Mesendoderm (in vitro differentiated cells): ENCODE data around the gene MACROH2A1.
"Not testable (repeated sequence)": the region's sequence is repeated elsewhere in the genome, so short reads cannot be mapped to it uniquely, and the experiment has no call there.

ENCODE experiments used
- DNase-seq: peaks from one replicate; pipeline ENCODE4 v3.0.0; 2013
- H2AK5ac ChIP-seq: 2 replicates; pipeline ENCODE4 v1.6.1; 2013; ENCODE audit warnings: low read length, inconsistent platforms
- H2BK120ac ChIP-seq: 2 replicates; pipeline ENCODE4 v1.6.1; 2013; ENCODE audit warnings: low read depth, mild to moderate bottlenecking, low read length, moderate library complexity, mixed read lengths
- H2BK15ac ChIP-seq: replicated peaks from 2 replicates; pipeline ENCODE4 v1.6.1; 2013; ENCODE audit warnings: low read depth, mild to moderate bottlenecking, moderate library complexity
- H2BK5ac ChIP-seq: 2 replicates; pipeline ENCODE4 v1.6.1; 2013; ENCODE audit warnings: low read length, inconsistent platforms
- H3K18ac ChIP-seq: 2 replicates; pipeline ENCODE4 v1.6.1; 2013; ENCODE audit warnings: mild to moderate bottlenecking, low read length, mixed read lengths
- H3K23ac ChIP-seq: one replicate; pipeline ENCODE4 v1.6.1; 2013; ENCODE audit warnings: low read length
- H3K27ac ChIP-seq: 2 replicates; pipeline ENCODE4 v1.5.1; 2013; ENCODE audit warnings: low read depth, mild to moderate bottlenecking, inconsistent platforms, low read length, moderate library complexity
- H3K27me3 ChIP-seq: 2 replicates; pipeline ENCODE4 v1.6.1; 2013; ENCODE audit warnings: low read length, control low read depth, mild to moderate bottlenecking, inconsistent platforms; ENCODE audit not compliant: insufficient read depth, poor library complexity
- H3K36me3 ChIP-seq: 2 replicates; pipeline ENCODE4 v1.6.1; 2013; ENCODE audit warnings: low read length, inconsistent platforms; ENCODE audit not compliant: control insufficient read depth, insufficient read depth
- H3K4ac ChIP-seq: one replicate; pipeline ENCODE4 v1.6.1; 2013; ENCODE audit warnings: low read depth, mild to moderate bottlenecking, low read length, moderate library complexity
- H3K4me1 ChIP-seq: 2 replicates; pipeline ENCODE4 v1.6.1; 2013; ENCODE audit warnings: low read depth, low read length, inconsistent platforms; ENCODE audit not compliant: control insufficient read depth
- H3K4me2 ChIP-seq: 2 replicates; pipeline ENCODE4 v1.6.1; 2013; ENCODE audit warnings: low read length
- H3K4me3 ChIP-seq: 2 replicates; pipeline ENCODE4 v1.5.1; 2013; ENCODE audit warnings: mild to moderate bottlenecking, low read length
- H3K56ac ChIP-seq: one replicate; pipeline ENCODE4 v1.6.1; 2013; ENCODE audit warnings: low read length
- H3K79me1 ChIP-seq: 2 replicates; pipeline ENCODE4 v1.6.1; 2013; ENCODE audit warnings: low read length, inconsistent platforms
- H3K79me2 ChIP-seq: 2 replicates; pipeline ENCODE4 v1.6.1; 2013; ENCODE audit warnings: mild to moderate bottlenecking, low read length; ENCODE audit not compliant: control insufficient read depth, insufficient read depth
- H3K9ac ChIP-seq: 2 replicates; pipeline ENCODE4 v1.6.1; 2013; ENCODE audit warnings: low read length, inconsistent platforms
- H4K5ac ChIP-seq: one replicate; pipeline ENCODE4 v1.6.1; 2013; ENCODE audit warnings: low read length
- H4K8ac ChIP-seq: one replicate; pipeline ENCODE4 v1.6.1; 2013; ENCODE audit warnings: low read depth, mild to moderate bottlenecking, control low read depth, low read length, moderate library complexity
- WGBS: extraction: QIAGEN DNeasy Blood & Tissue Kit; methylation state at CpG from one replicate; pipeline ENCODE4 v1.1.7; 2013; ENCODE audit warnings: low lambda C conversion rate, missing lambda C conversion rate; ENCODE audit not compliant: insufficient coverage; ENCODE audit errors: extremely low coverage; 5-methylcytosine and 5-hydroxymethylcytosine counted together

The MACROH2A1 gene

GRCh38 chr5:135369952-135370351 lies 29.1 kb downstream of the MACROH2A1 start:
- H2AK5ac ChIP-seq, result no peak overlapping the region
- H3K56ac ChIP-seq, result no peak overlapping the region
- no peak overlapping the region for H3K4me2 ChIP-seq
- H3K4me1 ChIP-seq, result no peaks in the 10 kb centered on the region
- no CpG with 5 or more reads among the region's 6 CpGs for WGBS
- H4K8ac ChIP-seq, result no peak overlapping the region
- no peak overlapping the region for H3K23ac ChIP-seq
- H3K27ac ChIP-seq, result no peak overlapping the region
- peaks cover 17% of the 10 kb centered on the region for H3K79me1 ChIP-seq
- H3K9ac ChIP-seq, result no peak overlapping the region
- DNase-seq, result no peak
- no peak overlapping the region for H3K4me3 ChIP-seq
- no peak overlapping the region for H2BK5ac ChIP-seq
- no peak overlapping the region for H4K5ac ChIP-seq
- no peaks in the 10 kb centered on the region for H3K79me2 ChIP-seq
- no peaks in the 10 kb centered on the region for H3K27me3 ChIP-seq
- no peak overlapping the region for H2BK15ac ChIP-seq
- H3K4ac ChIP-seq, result no peak overlapping the region
- H2BK120ac ChIP-seq, result no peak overlapping the region
- peaks cover 3% of the 10 kb centered on the region for H3K36me3 ChIP-seq
- no peak overlapping the region for H3K18ac ChIP-seq

DNA sequence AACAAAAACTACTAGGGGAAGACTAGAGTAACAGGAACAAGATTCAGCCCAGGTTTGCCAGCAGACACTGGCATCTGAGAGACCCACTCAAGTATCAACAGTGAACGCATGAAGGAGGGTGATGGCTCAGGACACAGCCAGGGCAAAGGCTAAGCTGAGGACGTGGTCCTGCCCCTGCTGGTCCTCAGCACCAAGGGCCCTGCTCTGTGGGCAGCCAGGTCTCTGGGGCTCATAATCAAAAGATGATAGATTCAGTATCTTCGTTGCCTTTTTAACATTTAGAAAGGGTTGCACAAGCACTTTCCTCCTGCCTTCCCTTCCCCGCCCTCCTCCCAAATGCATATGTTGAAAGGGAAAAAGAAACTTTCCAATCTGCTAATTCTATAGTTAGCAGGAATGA lies 31.5 kb downstream of the MACROH2A1 start:
- no CpG with 5 or more reads among the region's 4 CpGs for WGBS
- Histone ChIP-seq H2BK15ac (no peak overlapping the region), H3K56ac (no peak overlapping the region), H2BK5ac (no peak overlapping the region), H3K79me1 (peaks cover 5% of the 10 kb centered on the region), H4K5ac (no peak overlapping the region), H3K4ac (no peak overlapping the region), H3K79me2 (no peaks in the 10 kb centered on the region), H3K36me3 (peaks cover 3% of the 10 kb centered on the region), H2AK5ac (no peak overlapping the region), H3K4me1 (no peaks in the 10 kb centered on the region), H2BK120ac (no peak overlapping the region), H3K27me3 (no peaks in the 10 kb centered on the region), H3K27ac (no peak overlapping the region), H3K4me3 (no peak overlapping the region), H3K23ac (no peak overlapping the region), H3K18ac (no peak overlapping the region), H3K9ac (no peak overlapping the region), H3K4me2 (no peak overlapping the region), H4K8ac (no peak overlapping the region)
- no peak for DNase-seq

- H3K4me2 ChIP-seq, result no peak overlapping the region
- peaks cover 3% of the 10 kb centered on the region for H3K36me3 ChIP-seq
- H3K79me1 ChIP-seq, result peaks cover under 1% of the 10 kb centered on the region
- no peak overlapping the region for H3K18ac ChIP-seq
- H4K8ac ChIP-seq, result no peak overlapping the region
- no CpG with 5 or more reads among the region's 2 CpGs for WGBS
- no peaks in the 10 kb centered on the region for H3K4me1 ChIP-seq
- DNase-seq, result no peak
- H3K56ac ChIP-seq, result no peak overlapping the region
- no peaks in the 10 kb centered on the region for H3K27me3 ChIP-seq
- H2AK5ac ChIP-seq, result no peak overlapping the region
- no peak overlapping the region for H2BK15ac ChIP-seq
- H3K23ac ChIP-seq, result no peak overlapping the region
- H3K4me3 ChIP-seq, result no peak overlapping the region
- no peaks in the 10 kb centered on the region for H3K79me2 ChIP-seq
- H2BK120ac ChIP-seq, result no peak overlapping the region
- H3K27ac ChIP-seq, result no peak overlapping the region
- no peak overlapping the region for H3K4ac ChIP-seq
- no peak overlapping the region for H3K9ac ChIP-seq
- H4K5ac ChIP-seq, result no peak overlapping the region
- no peak overlapping the region for H2BK5ac ChIP-seq
Measured at GRCh38 chr5:135367076-135367475, 32.0 kb downstream of the MACROH2A1 start.

GRCh38 chr5:135365281-135365680 lies 33.8 kb downstream of the MACROH2A1 start:
- peaks cover 4% of the 10 kb centered on the region for H3K36me3 ChIP-seq
- no peak overlapping the region for H3K9ac ChIP-seq
- no peak overlapping the region for H3K23ac ChIP-seq
- no CpG with 5 or more reads among the region's 2 CpGs for WGBS
- no peak overlapping the region for H3K56ac ChIP-seq
- H3K4ac ChIP-seq, result no peak overlapping the region
- no peak overlapping the region for H2BK120ac ChIP-seq
- no peak overlapping the region for H2BK5ac ChIP-seq
- no peaks in the 10 kb centered on the region for H3K27me3 ChIP-seq
- no peak overlapping the region for H2AK5ac ChIP-seq
- no peak overlapping the region for H3K18ac ChIP-seq
- no peak overlapping the region for H3K4me3 ChIP-seq
- no peaks in the 10 kb centered on the region for H3K79me2 ChIP-seq
- H3K4me1 ChIP-seq, result no peaks in the 10 kb centered on the region
- H3K4me2 ChIP-seq, result no peak overlapping the region
- DNase-seq, result no peak
- H2BK15ac ChIP-seq, result no peak overlapping the region
- no peak overlapping the region for H4K5ac ChIP-seq
- H4K8ac ChIP-seq, result no peak overlapping the region
- no peaks in the 10 kb centered on the region for H3K79me1 ChIP-seq
- H3K27ac ChIP-seq, result no peak overlapping the region

GRCh38 chr5:135364421-135365262 lies 34.4 kb downstream of the MACROH2A1 start:
- Histone ChIP-seq H3K23ac (no peak overlapping the region), H3K4ac (no peak overlapping the region)
- no CpG with 5 or more reads among the region's 5 CpGs for WGBS

DNA sequence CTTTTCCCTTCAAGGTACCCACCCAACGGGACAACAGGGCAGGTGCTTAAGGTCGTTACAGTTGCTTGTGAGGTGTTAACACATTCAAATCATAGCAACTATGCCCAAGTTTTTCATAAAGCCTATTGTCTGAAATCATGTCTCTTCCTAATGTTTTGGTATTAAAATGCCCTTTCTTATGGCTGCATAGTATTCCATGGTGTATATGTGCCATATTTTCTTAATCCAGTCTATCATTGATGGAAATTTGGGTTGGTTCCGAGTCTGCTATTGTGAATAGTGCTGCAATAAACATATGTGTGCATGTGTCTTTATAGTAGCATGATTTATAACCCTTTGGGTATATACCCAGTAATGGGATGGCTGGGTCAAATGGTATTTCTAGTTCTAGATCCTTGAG lies 35.7 kb downstream of the MACROH2A1 start:
- not testable (repeated sequence) for H3K79me2 ChIP-seq, H2BK15ac ChIP-seq, H3K27me3 ChIP-seq, DNase-seq, H3K27ac ChIP-seq, H3K4me3 ChIP-seq, H3K18ac ChIP-seq, H2BK5ac ChIP-seq, H3K56ac ChIP-seq, H4K5ac ChIP-seq, H3K4me1 ChIP-seq, H3K79me1 ChIP-seq, H2AK5ac ChIP-seq, H2BK120ac ChIP-seq, H3K23ac ChIP-seq, H3K36me3 ChIP-seq, H3K4me2 ChIP-seq, H3K4ac ChIP-seq, H3K9ac ChIP-seq, H4K8ac ChIP-seq
- WGBS, result no CpG with 5 or more reads among the region's 3 CpGs

More at GRCh38 chr5:135364421-135365262, 34.4 kb downstream of the MACROH2A1 start:
- Histone ChIP-seq H4K5ac (no peak overlapping the region), H3K18ac (no peak overlapping the region), H4K8ac (no peak overlapping the region), H2BK5ac (no peak overlapping the region), H3K79me1 (no peaks in the 10 kb centered on the region), H3K9ac (no peak overlapping the region), H3K27me3 (no peaks in the 10 kb centered on the region), H3K36me3 (peaks cover 3% of the 10 kb centered on the region), H3K79me2 (no peaks in the 10 kb centered on the region), H3K56ac (no peak overlapping the region), H2BK15ac (no peak overlapping the region), H2AK5ac (no peak overlapping the region), H3K27ac (no peak overlapping the region), H2BK120ac (no peak overlapping the region), H3K4me2 (no peak overlapping the region), H3K4me3 (no peak overlapping the region), H3K4me1 (no peaks in the 10 kb centered on the region)
- no peak for DNase-seq
